Peyer's patch (tissue), 4 donors: ENCODE measurements around the gene YY2. TPM values are rescaled to one million over a fixed set of nuclear protein-coding genes. Genes with fewer than 3 reads are reported as not detected.

Experiments
- DNase-seq, 3 donors: peaks; one replicate each; pipeline ENCODE4 v3.0.0-alpha.2; 2017 to 2019
- H3K27ac ChIP-seq, 4 donors: fragments of 200-600 bp; sonication (generic); one replicate each; pipeline ENCODE4 v1.5.1; 2016 to 2019
- H3K27me3 ChIP-seq, 2 donors: fragments of 200-600 bp; sonication (generic); one replicate each; pipeline ENCODE4 v1.5.1; 2019
- H3K36me3 ChIP-seq, 3 donors: fragments of 200-600 bp; sonication (generic); one replicate each; pipeline ENCODE4 v1.5.1; 2016 to 2019
- H3K4me1 ChIP-seq, 4 donors: fragments of 200-600 bp; sonication (generic); one replicate each; pipeline ENCODE4 v1.5.1; 2016 to 2019
- H3K4me3 ChIP-seq, 4 donors: fragments of 200-600 bp; sonication (generic); 1 replicate in 3 of 4; 2 replicates in 1 of 4; pipeline ENCODE4 v1.5.1; 2016 to 2019; ENCODE audit warnings: mild to moderate bottlenecking in 1 of 4
- H3K9me3 ChIP-seq, 4 donors: fragments of 200-600 bp; sonication (generic); one replicate each; pipeline ENCODE4 v1.5.1; 2016 to 2019; ENCODE audit warnings: mild to moderate bottlenecking in 1 of 4
- POLR2A ChIP-seq, 2 donors: fragments of 450-650 bp; IDR thresholded peaks; one replicate each; pipeline ENCODE4 v1.5.1; 2017; ENCODE audit warnings: antibody characterized with exemption in 2 of 2, mild to moderate bottlenecking in 2 of 2, moderate library complexity in 2 of 2
- small RNA-seq, 2 donors: library from RNA; depleted of rRNA; stranded (forward); fragments of <200 nt; gene quantifications; one replicate each; pipeline ENCODE3, GENCODE V24; 2016
- total RNA-seq, 4 donors: library from RNA; depleted of rRNA; stranded (reverse); fragments of >200 nt; gene quantifications; one replicate each; pipeline ENCODE4 v1.1.0, GENCODE V29; 2016
- TF ChIP-seq, protein P1 (sequence below), 6 experiments: fragments of 450-650 bp in 4 of 6; fragments of 200-600 bp in 2 of 6; sonication (generic) in 1 of 6; IDR thresholded peaks; one replicate each; pipeline ENCODE4 v1.5.1; 2017 to 2019; ENCODE audit warnings: antibody characterized with exemption in 6 of 6, mild to moderate bottlenecking in 3 of 6, moderate library complexity in 1 of 6

The YY2 gene
- total RNA-seq, 4 donors from 2014 or later: 0.35 to 17.3 (median 5.3) TPM

DNA sequence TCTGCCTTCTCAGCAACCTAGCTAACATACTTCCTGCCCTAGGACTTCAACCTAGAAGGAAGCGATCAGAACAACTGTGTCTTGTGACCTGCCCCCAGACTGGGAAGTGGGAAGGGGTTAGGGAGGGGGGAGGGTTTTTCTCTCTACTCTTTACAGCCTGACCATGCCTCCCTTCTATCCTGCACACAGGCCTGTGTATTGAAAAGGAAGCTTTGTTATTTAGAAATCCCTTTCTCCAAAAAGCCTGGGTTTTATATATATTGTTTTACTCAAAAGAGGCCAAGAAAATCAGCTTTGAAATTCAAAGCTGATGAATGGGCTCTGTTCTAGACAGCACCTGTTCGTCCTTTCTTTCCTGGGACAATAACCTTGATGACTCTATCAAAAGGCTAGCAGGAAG is 49.5 kb downstream of the YY2 start:
- no peaks in the 10 kb centered on the region for H3K4me1 ChIP-seq
- no peak for DNase-seq
- H3K27ac ChIP-seq: no peak overlapping the region
- TF ChIP-seq, protein P1, sequence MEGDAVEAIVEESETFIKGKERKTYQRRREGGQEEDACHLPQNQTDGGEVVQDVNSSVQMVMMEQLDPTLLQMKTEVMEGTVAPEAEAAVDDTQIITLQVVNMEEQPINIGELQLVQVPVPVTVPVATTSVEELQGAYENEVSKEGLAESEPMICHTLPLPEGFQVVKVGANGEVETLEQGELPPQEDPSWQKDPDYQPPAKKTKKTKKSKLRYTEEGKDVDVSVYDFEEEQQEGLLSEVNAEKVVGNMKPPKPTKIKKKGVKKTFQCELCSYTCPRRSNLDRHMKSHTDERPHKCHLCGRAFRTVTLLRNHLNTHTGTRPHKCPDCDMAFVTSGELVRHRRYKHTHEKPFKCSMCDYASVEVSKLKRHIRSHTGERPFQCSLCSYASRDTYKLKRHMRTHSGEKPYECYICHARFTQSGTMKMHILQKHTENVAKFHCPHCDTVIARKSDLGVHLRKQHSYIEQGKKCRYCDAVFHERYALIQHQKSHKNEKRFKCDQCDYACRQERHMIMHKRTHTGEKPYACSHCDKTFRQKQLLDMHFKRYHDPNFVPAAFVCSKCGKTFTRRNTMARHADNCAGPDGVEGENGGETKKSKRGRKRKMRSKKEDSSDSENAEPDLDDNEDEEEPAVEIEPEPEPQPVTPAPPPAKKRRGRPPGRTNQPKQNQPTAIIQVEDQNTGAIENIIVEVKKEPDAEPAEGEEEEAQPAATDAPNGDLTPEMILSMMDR (IDR thresholded peaks at IDR 0.05): no peak
- no peak for TF ChIP-seq POLR2A (IDR thresholded peaks at IDR 0.05)
- no peaks in the 10 kb centered on the region for H3K9me3 ChIP-seq
- H3K36me3 ChIP-seq: no peaks in the 10 kb centered on the region
- H3K4me3 ChIP-seq: no peak overlapping the region
- H3K27me3 ChIP-seq: no peaks in the 10 kb centered on the region

DNA sequence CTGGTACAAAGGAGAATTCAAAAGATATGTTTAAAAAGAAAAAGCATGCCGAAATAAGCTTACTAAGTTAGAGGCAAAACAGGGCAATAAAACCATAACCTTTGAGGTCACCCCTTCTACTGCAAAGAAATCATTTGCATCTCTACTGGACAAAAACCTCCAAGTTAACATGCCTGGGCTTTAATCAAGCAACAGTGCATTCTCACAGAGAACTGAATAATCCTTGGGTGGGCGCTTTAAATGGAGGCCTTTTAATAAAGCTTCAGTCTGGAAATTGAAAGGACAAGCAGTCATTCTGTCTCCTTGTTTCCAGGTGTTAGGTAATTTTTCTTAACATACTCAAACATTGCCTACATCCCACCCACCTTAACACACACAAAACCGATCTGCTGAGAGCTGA is 50.2 kb downstream of the YY2 start:
- Histone ChIP-seq H3K9me3 (no peaks in the 10 kb centered on the region), H3K4me3 (no peak overlapping the region), H3K27me3 (no peaks in the 10 kb centered on the region), H3K27ac (no peak overlapping the region), H3K36me3 (no peaks in the 10 kb centered on the region), H3K4me1 (no peaks in the 10 kb centered on the region)
- TF ChIP-seq, protein P1 (IDR thresholded peaks at IDR 0.05): no peak
- TF ChIP-seq POLR2A (IDR thresholded peaks at IDR 0.05): no peak
- no peak for DNase-seq

DNA sequence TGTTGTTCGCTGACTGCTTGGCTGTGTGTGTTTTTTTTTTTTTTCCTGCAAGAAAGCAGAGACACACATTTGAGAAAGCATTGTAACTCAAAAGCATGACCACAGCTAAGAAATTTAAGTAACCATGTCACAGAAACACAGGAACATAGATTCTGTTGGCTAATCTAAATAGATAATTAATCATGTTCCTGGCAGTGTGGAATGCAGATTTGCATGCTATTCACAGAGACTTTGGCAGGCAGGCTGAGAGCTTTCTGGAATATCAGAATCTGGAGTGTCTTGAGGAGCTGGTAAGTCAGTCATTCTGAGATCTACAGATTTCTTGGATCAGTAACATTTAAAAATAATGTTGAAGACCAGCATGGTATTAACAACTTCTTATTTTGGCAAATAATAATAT is 51.5 kb downstream of the YY2 start:
- no peak for DNase-seq

More for the DNA sequence above, 51.5 kb downstream of the YY2 start:
- no peak overlapping the region for H3K27ac ChIP-seq
- no peak overlapping the region for H3K4me3 ChIP-seq
- H3K4me1 ChIP-seq: no peaks in the 10 kb centered on the region
- H3K36me3 ChIP-seq: no peaks in the 10 kb centered on the region
- no peaks in the 10 kb centered on the region for H3K9me3 ChIP-seq
- H3K27me3 ChIP-seq: no peaks in the 10 kb centered on the region
- TF ChIP-seq POLR2A (IDR thresholded peaks at IDR 0.05): no peak
- TF ChIP-seq, protein P1 (IDR thresholded peaks at IDR 0.05): no peak

Small RNAs within 50 kb of the gene (small RNA-seq; reads per million reads assigned to genes)
- gene U73479.1: 0 reads per million in 2 donors

Other genes with a start within 250 kb of the YY2 start
- gene KLHL34, start 197.7 kb upstream of the YY2 start, total RNA-seq: 1 to 10 TPM; 1.7 to 5.8 (median 4.3) TPM
- gene SMPX, start 97.9 kb upstream of the YY2 start, total RNA-seq: not detected
- gene MBTPS2, start 16.4 kb upstream of the YY2 start, total RNA-seq: 1 to 10 TPM; 5.0 to 7.8 (median 5.1) TPM
- gene SMS, start 84.7 kb downstream of the YY2 start, total RNA-seq: 10 to 100 TPM; 28.2 to 38.0 (median 30.1) TPM
- 10 to 100 TPM in 1 of 4 donors, 1 to 10 TPM in 2, not detected in 1; 2.4 to 20.7 (median 8.7) TPM for gene PHEX, start 176.3 kb downstream of the YY2 start, total RNA-seq